Inflammatory macrophage (primary cell): ENCODE results near the gene JADE2.
A peak's percentile ranks its signal among the peaks of the same experiment; 100 is the strongest.
"Not testable (repeated sequence)": the region's sequence is repeated elsewhere in the genome, so short reads cannot be mapped to it uniquely, and the experiment has no call there.

Experiments
- DNase-seq, 2 donors: peaks; one replicate each; pipeline ENCODE4 v3.0.0-alpha.2; 2020 to 2022

JADE2 gene

GRCh38 chr5:134508521-134509195 is 16.8 kb upstream of the JADE2 start:
- no peak for DNase-seq

- DNase-seq: no peak
These were observed 16.0 kb upstream of the JADE2 start for GRCh38 chr5:134509308-134510040.

- DNase-seq: no peak
These were observed 14.3 kb upstream of the JADE2 start for GRCh38 chr5:134510970-134511795.

GRCh38 chr5:134511796-134512660 is 13.4 kb upstream of the JADE2 start:
- DNase-seq: no peak

- DNase-seq: no peak
These were observed 12.8 kb upstream of the JADE2 start for GRCh38 chr5:134512661-134512999.

GRCh38 chr5:134515801-134516200 is 9.7 kb upstream of the JADE2 start:
- no peak for DNase-seq

GRCh38 chr5:134516984-134517383 is 8.5 kb upstream of the JADE2 start:
- not testable (repeated sequence) for DNase-seq

GRCh38 chr5:134517553-134517952 is 7.9 kb upstream of the JADE2 start:
- no peak for DNase-seq

- no peak for DNase-seq
These were observed 5.5 kb upstream of the JADE2 start for GRCh38 chr5:134519989-134520388.

GRCh38 chr5:134521841-134522240 is 3.6 kb upstream of the JADE2 start:
- peak; percentile 5 to 24 for DNase-seq

- DNase-seq: no peak
These were observed 1.8 kb upstream of the JADE2 start for GRCh38 chr5:134523543-134524271.

- DNase-seq: peak; percentile 49 to 65
These were observed 1.1 kb upstream of the JADE2 start for GRCh38 chr5:134524272-134524825.

- DNase-seq: peak; percentile 40 to 50
These were observed 413 bp downstream of the JADE2 start for GRCh38 chr5:134525683-134526482.

- peak; percentile 59 to 77 for DNase-seq
These were observed 1.1 kb downstream of the JADE2 start for GRCh38 chr5:134526483-134527155.

- DNase-seq: peak; percentile 64 to 68
These were observed 1.9 kb downstream of the JADE2 start for GRCh38 chr5:134527156-134527960.

- DNase-seq: no peak
These were observed 2.5 kb downstream of the JADE2 start for GRCh38 chr5:134527961-134528424.

- no peak for DNase-seq
These were observed 3.1 kb downstream of the JADE2 start for GRCh38 chr5:134528556-134528955.

GRCh38 chr5:134529460-134529859 is 4.0 kb downstream of the JADE2 start:
- no peak for DNase-seq
